GM21360 (cell line): ENCODE data around the gene KATNB1.
"Not testable (repeated sequence)": the region's sequence is repeated elsewhere in the genome, so short reads cannot be mapped to it uniquely, and the experiment has no call there.

Experiments
- ATAC-seq: cut with Tn5 transposase; IDR thresholded peaks from one replicate; pipeline ENCODE4 v1.9.1; 2021; ENCODE audit warnings: mild to moderate bottlenecking, moderate library complexity; ENCODE audit not compliant: unreplicated experiment

KATNB1 gene

DNA sequence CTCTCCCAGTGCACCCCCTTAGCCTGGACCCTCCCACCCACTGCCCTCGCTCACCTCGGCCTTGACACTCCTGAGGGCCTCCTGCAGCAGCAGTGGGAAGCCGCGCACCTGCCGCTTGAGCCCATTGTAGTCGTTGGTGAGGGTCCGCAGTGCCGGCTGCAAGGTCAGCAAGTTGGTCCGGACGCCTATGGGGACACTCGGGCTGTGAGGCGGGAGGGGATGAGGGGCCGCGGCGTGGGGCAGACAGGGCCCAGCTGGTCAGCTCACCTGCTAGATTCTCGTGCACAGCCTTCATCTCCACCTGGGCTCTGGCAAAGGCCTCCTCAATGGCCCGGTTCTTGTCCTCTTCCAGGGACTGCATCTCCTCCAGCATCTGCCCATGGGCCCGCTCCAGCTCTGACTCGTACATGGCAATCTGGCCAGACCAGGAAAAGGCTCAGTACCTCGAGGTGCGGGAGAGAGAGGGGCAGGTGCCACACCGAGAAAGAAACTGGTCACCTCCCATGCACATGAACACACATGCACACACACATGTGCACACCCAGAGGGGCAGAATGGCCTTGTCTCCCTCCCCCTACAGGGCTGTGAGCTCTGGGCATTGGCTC is 34.1 kb downstream of the KATNB1 start:
- no peak for ATAC-seq

DNA sequence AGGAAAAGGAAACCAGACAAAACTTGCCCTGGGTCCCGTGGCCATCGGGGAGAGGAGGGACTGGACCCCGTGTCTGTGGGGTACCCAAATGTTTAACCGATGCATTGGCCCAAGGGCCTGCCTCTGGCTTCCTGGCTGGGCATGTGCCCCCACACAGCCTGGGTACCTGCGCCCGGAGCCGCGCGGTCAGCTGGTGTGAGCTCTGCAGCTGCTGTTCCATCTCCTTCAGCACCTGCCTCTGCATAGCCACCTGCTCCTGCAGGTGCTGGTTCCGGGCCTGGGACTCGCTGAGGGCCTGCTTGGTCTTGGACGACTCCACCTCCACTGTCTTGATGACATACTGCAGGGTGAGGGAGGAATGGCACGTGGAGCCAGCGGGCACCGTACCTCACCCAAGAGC is 34.8 kb downstream of the KATNB1 start:
- no peak for ATAC-seq

DNA sequence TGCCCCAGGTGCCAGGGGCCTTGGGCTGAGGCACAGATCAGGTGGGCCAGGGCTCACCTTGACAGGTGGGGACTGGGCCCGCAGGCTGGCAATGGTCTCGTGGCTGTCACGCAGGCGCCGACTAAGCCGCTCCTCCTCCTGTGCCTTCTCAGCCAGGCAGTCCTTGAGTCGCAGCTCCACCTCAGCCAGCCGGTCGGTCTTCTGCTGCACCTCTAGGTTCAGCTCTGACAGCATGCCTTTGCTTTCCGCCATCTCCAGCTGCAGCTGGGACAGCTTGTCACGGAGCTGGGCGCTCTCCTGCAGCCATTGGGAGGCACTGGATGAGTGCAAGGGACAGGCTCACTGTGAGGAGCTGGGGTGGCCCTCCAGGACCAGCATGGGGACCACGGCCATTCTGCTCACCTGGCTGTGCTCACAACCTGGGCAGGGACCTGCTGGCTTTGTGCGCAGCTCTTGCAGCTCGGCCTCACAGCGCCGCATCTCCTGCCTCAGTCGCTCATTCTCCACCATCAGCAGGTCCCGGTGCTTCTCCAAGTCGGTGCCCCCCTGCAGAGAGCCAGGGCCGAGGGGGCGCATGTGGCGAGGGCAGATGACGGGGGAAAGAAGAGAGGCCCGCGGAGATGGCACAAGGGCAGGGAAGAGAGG is 35.7 kb downstream of the KATNB1 start:
- no peak for ATAC-seq

- no peak for ATAC-seq
Observed at GRCh38 chr16:57773019-57773418, 37.4 kb downstream of the KATNB1 start.

- ATAC-seq: no peak
Observed at GRCh38 chr16:57773655-57774295, 38.2 kb downstream of the KATNB1 start.

DNA sequence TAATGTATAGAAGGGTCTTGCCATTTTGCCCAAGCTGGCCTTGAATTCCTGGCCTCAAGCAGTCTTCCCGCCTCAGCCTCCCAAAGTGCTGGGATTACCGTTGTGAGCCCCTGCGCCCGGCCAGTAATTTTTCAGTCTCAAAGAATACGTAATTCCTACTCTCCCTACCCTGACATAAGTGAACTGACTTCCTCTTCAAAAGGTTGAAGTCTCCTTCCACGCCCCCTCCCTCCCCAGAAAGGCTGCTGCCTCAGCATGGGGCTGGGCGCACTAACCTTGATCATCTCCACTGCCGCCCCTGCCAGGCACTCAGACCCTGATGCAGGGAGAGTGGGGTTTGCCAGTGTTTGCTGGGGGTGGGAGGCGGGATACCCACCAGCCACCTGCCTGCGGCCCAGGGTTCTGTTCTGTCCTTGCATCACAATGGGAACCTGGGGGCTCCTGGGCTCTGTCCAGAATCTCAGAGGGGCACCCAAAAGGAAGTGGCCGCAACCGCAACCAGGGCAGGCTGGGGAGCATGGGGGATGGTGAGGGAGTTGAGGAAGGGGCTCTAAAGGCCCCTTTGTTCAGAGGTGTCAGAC is 39.2 kb downstream of the KATNB1 start:
- ATAC-seq: no peak

- ATAC-seq: no peak
Observed at GRCh38 chr16:57775661-57776469, 40.3 kb downstream of the KATNB1 start.

DNA sequence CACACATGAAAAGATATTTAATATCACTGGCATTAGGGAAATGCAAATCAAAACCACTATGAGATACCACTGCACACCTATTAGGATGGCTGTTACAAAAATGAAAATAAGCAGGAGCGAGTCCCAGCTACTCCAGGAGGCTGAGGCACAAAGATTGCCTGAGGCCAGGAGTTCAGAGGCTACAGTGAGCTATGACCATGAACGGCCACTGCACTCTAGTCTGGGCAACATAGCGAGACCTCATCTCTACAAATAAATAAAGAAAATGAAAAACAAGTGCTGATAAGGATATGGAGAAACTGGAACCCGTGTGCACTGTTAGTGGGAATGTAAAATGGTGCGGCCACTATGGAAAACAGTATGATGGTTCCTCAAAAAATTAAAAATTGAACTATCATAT is 43.1 kb downstream of the KATNB1 start:
- ATAC-seq: no peak

- ATAC-seq: not testable (repeated sequence)
Observed at GRCh38 chr16:57779836-57780235, 44.3 kb downstream of the KATNB1 start.

- no peak for ATAC-seq
Observed at GRCh38 chr16:57781349-57781740, 45.8 kb downstream of the KATNB1 start.

GRCh38 chr16:57781741-57782606 is 46.4 kb downstream of the KATNB1 start:
- ATAC-seq: no peak

GRCh38 chr16:57782607-57783055 is 47.1 kb downstream of the KATNB1 start:
- ATAC-seq: not testable (repeated sequence)

- ATAC-seq: no peak
Observed at GRCh38 chr16:57783116-57783515, 47.5 kb downstream of the KATNB1 start.

DNA sequence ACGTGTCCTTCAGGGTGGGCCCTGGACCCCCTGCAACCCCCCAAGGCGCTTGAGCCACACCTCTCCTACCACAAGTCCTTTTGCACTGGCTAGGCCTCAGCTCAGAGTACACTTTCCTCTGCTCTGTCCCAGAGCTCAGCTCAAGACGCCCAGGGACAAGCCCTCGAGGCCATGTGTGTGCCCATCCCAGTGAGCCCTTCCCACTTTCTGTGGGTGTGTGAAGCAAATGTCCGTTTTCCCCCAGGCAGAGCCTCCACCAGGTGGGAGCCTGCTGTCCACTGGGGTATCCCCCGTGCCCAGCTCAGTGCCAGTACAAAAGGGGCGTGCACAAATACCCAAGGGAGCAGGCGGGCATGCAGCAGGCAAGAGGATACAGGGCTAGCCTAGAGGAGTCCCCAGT is 48.3 kb downstream of the KATNB1 start:
- ATAC-seq: no peak

DNA sequence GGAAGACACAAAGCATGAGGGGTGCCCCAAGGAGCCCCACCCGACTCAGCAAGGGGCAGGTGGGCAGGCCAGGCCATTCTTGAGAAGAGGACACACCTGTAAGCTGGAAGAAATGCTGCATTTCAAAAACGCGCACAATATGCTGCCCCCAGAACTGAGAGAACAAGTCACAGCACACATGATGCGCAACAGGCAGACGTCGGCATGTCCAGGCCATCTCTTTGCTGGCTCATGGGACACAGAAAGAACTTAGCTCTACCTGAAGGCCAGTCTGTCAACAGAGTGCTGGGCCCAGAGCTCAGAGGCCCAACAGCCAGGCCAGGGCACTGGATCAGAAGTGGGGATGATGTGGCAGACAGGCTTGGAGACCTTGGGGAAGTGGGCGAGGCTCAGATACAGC is 48.8 kb downstream of the KATNB1 start:
- ATAC-seq: no peak

DNA sequence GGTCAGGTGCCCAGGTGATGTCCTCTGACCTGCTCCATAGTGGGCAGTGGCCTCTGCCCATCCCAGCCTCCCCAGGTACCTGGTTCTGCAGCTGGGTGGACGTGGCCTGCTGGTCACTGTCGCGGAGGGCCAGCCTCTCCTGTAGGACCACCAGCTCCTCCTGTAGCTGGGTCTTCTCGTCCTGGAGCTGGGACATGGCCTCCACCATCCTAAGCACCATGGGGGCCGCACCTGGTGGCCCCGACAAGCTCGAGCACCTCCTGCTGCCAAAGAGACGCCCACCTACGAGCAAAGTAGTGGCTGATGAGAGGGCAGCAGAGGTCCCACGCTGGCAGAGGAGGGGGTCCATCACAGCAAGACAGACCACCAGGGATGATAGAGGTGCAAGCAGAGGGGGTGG is 49.8 kb downstream of the KATNB1 start:
- no peak for ATAC-seq

- no peak for ATAC-seq
Observed at GRCh38 chr16:57785924-57786323, 50.4 kb downstream of the KATNB1 start.

DNA sequence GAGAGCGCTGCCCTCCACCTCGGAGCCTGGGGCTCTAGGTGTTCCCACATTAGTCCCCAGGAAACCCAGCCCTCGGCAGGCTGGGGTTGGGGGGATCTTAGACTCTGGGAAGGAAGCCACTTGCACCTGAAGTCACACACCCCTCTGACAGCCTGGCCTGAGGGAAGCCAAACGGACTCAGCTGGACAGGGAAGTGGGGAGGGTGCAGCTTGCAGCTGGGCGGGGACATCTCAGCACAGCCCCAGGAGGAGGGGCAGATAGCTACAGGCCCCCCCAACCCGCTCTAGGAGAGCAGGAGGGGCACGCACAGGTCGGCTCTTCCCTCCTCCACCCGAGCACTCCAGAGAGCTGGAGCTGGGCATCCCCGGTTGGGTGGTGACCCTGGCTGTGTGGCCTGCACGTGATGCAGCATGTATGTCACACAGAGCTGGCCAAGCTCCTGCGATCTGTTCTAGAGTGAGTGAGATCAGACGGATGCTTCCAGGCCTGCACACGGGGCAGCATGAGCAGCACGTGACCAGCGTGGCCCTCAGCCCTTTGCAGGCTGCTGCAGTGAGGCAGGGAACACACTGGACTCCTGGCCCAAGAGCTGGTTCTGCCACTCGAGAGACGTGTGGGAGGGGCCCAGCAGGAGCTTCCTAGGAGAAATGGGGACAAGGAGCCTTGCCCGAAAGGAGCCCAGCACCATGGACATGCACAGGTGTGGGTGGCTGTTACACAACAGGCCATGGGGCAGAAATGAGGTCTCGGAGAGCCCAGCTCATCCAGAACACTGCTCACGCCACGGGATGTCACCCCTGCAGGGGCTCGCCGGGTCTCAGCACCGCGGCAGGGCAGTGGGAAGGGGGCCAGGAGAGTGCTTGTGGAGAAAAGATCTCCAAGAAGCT is 51.3 kb downstream of the KATNB1 start:
- ATAC-seq: no peak

DNA sequence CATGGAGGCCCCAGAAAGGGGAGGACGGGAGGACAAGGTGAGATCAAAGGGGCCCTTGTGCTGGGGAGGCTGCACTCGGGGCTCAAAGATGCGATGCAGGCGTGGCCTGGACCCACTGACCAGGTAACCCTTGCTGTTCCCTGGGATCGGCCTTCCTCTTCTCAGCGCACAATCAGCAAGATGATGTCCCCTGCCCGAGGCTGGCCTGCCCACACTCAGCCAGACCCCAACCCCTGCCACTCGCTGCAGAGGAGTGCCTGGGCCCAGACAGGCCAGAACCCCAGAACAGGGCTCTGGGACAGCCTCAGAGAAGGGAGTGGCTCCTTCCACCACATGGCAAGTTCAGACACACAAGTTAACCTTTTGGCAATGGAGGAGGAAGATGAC is 51.9 kb downstream of the KATNB1 start:
- ATAC-seq: no peak
